GM10847 (cell line): ENCODE data around the gene NME9.

ENCODE experiments used
- POLR2A ChIP-seq: IDR thresholded peaks from 2 replicates; pipeline ENCODE4 v1.6.1; 2011; ENCODE audit not compliant: insufficient read length; ENCODE audit errors: extremely low read depth

NME9 gene

GRCh38 chr3:138366006-138366759, 36.5 kb upstream of the NME9 start:
- TF ChIP-seq POLR2A = no peak

GRCh38 chr3:138365253-138365555, 35.6 kb upstream of the NME9 start:
- TF ChIP-seq POLR2A = no peak

GRCh38 chr3:138364356-138365252, 35.0 kb upstream of the NME9 start:
- no peak for TF ChIP-seq POLR2A

GRCh38 chr3:138363322-138363721, 33.7 kb upstream of the NME9 start:
- TF ChIP-seq POLR2A = no peak

- TF ChIP-seq POLR2A = no peak
These were observed 32.9 kb upstream of the NME9 start for GRCh38 chr3:138362538-138362937.

- no peak for TF ChIP-seq POLR2A
These were observed 31.9 kb upstream of the NME9 start for GRCh38 chr3:138361561-138361971.

- no peak for TF ChIP-seq POLR2A
These were observed 31.3 kb upstream of the NME9 start for GRCh38 chr3:138360869-138361525.

- TF ChIP-seq POLR2A = no peak
These were observed 30.5 kb upstream of the NME9 start for GRCh38 chr3:138359919-138360868.

- no peak for TF ChIP-seq POLR2A
These were observed 29.7 kb upstream of the NME9 start for GRCh38 chr3:138359148-138359918.

GRCh38 chr3:138356730-138357405, 27.2 kb upstream of the NME9 start:
- no peak for TF ChIP-seq POLR2A

- TF ChIP-seq POLR2A = no peak
These were observed 25.4 kb upstream of the NME9 start for GRCh38 chr3:138355071-138355470.

GRCh38 chr3:138354376-138354775, 24.7 kb upstream of the NME9 start:
- TF ChIP-seq POLR2A = no peak

GRCh38 chr3:138351916-138352550, 22.4 kb upstream of the NME9 start:
- no peak for TF ChIP-seq POLR2A
